HepG2 (cell line): ENCODE results near the gene CCDC85C. TPM values are rescaled to one million over a fixed set of nuclear protein-coding genes. Genes with fewer than 3 reads are reported as not detected.

Source experiments
- ATAC-seq: fragments of 200-7000 bp; cut with Tn5 transposase; 3 replicates; pipeline ENCODE4 v1.9.1; 2020; ENCODE audit warnings: mild to moderate bottlenecking, moderate library complexity
- BruUV-seq: library from RNA; stranded (reverse); fragments of 400-500 nt; replicated peaks from 2 replicates; lab custom pipeline; 2021; lab: Mats Ljungman, UMichigan
- CTCF ChIA-PET: fragments of 300-600 bp; formaldehyde crosslinking; extraction: SDS; loops from one replicate; lab custom pipeline; 2021; ENCODE audit warnings: low total read pairs, inconsistent platforms, low intra/inter-chr PET ratio; lab: Yijun Ruan, JAX
- POLR2A ChIA-PET: fragments of 350-600 bp; sonication (Branson Sonifier 250); formaldehyde crosslinking; loops from one replicate; lab custom pipeline; 2020; ENCODE audit warnings: antibody characterized with exemption, inconsistent platforms; lab: Yijun Ruan, JAX
- DNase-seq: peaks from one replicate; pipeline ENCODE4 v3.0.0-alpha.2; 2015; ENCODE audit warnings: low spot score
- FAIRE-seq: peaks from 3 replicates; lab custom pipeline; 2011; peaks lifted over from hg19 to GRCh38; lab: Jason Lieb, UNC
- H2AFZ ChIP-seq: one replicate; pipeline ENCODE4 v1.6.1; 2011; ENCODE audit warnings: low read length, inconsistent platforms
- H3K27ac ChIP-seq: fragments of 300-600 bp; 3 replicates; pipeline ENCODE4 v1.8.0; 2011; ENCODE audit warnings: mixed run types, mild to moderate bottlenecking, mixed read lengths, low read length, inconsistent platforms; ENCODE audit not compliant: insufficient read depth; ENCODE audit errors: extremely low read length
- H3K27me3 ChIP-seq, 2 experiments: fragments of 200-600 bp in 1 of 2; 2 replicates in 1 of 2; 3 replicates in 1 of 2; pipeline versions ENCODE4 v1.6.0 to v1.8.0; 2011; ENCODE audit warnings: low read length in 2 of 2, mild to moderate bottlenecking in 2 of 2, moderate library complexity in 2 of 2, inconsistent platforms in 1 of 2; ENCODE audit not compliant: insufficient read depth in 2 of 2, control insufficient read depth in 1 of 2
- H3K36me3 ChIP-seq, 2 experiments: fragments of 200-600 bp in 1 of 2; replicated peaks in 1 of 2; 2 replicates in 1 of 2; 3 replicates in 1 of 2; pipeline versions ENCODE4 v1.5.1 to v1.8.0; 2011; ENCODE audit warnings: low read length in 2 of 2, inconsistent platforms in 1 of 2; ENCODE audit not compliant: insufficient read depth in 2 of 2, control insufficient read depth in 1 of 2
- H3K4me1 ChIP-seq: 2 replicates; pipeline ENCODE4 v1.5.1; 2012; ENCODE audit warnings: low read length, inconsistent platforms; ENCODE audit not compliant: insufficient read depth
- H3K4me2 ChIP-seq: 2 replicates; pipeline ENCODE4 v1.6.0; 2011; ENCODE audit warnings: low read depth, low read length, inconsistent platforms
- H3K4me3 ChIP-seq, 3 experiments: fragments of 200-600 bp in 1 of 3; sonication (generic), shearing (Covaris generic) in 1 of 3; replicated peaks in 1 of 3; 2 replicates each; pipeline ENCODE4 v1.5.1; 2011 to 2016; ENCODE audit warnings: low read length in 3 of 3, inconsistent platforms in 2 of 3, low read depth in 2 of 3, mild to moderate bottlenecking in 2 of 3, control low read depth in 1 of 3, mixed read lengths in 1 of 3; ENCODE audit not compliant: insufficient read depth in 1 of 3
- H3K79me2 ChIP-seq: one replicate; pipeline ENCODE4 v1.6.1; 2011; ENCODE audit warnings: low read length, inconsistent platforms; ENCODE audit not compliant: insufficient read depth
- H3K9ac ChIP-seq: 2 replicates; pipeline ENCODE4 v1.6.0; 2011; ENCODE audit warnings: mild to moderate bottlenecking, low read depth, low read length, inconsistent platforms; ENCODE audit not compliant: insufficient read depth
- H3K9me3 ChIP-seq: 2 replicates; pipeline ENCODE4 v1.5.1; 2012; ENCODE audit warnings: mild to moderate bottlenecking, low read length
- H4K20me1 ChIP-seq: 2 replicates; pipeline ENCODE4 v1.6.0; 2011; ENCODE audit warnings: inconsistent platforms, mild to moderate bottlenecking, low read length, moderate library complexity; ENCODE audit not compliant: insufficient read depth
- ARID3A ChIP-seq: IDR thresholded peaks from 2 replicates; pipeline ENCODE4 v1.6.1; 2012; ENCODE audit warnings: low read depth, low read length, improper control_type of control experiment
- ESRRA ChIP-seq: sonication (generic); formaldehyde crosslinking; IDR thresholded peaks from 2 replicates; pipeline ENCODE4 v1.5.1; 2020; ENCODE audit warnings: mild to moderate bottlenecking, low read depth, missing genetic modification reagents
- TRAFD1 ChIP-seq: sonication (generic); formaldehyde crosslinking; IDR thresholded peaks from 2 replicates; pipeline ENCODE4 v1.5.1; 2020; ENCODE audit warnings: missing genetic modification reagents, mild to moderate bottlenecking, borderline replicate concordance
- ZNF224 ChIP-seq: sonication (generic); formaldehyde crosslinking; IDR thresholded peaks from 2 replicates; pipeline ENCODE4 v1.5.0; 2020; ENCODE audit warnings: mild to moderate bottlenecking, missing genetic modification reagents
- whole genome bisulfite sequencing: methylation state at CpG from one replicate; pipeline ENCODE4 v1.1.6; 2017; ENCODE audit warnings: low lambda C conversion rate; 5-methylcytosine and 5-hydroxymethylcytosine counted together
- in situ Hi-C: cut with HindIII; loops from 2 replicates; pipeline ENCODE4 v1.10.0; 2017; ENCODE audit warnings: low pct_unique_long_range_greater_than_20kb; ENCODE audit not compliant: extremely low pct_ligation_motif_present
- intact Hi-C: fragments of 100-400 bp; cut with micrococcal nuclease; formaldehyde crosslinking; loops from one replicate; pipeline ENCODE4 v1.10.0; 2022; ENCODE audit not compliant: unreplicated experiment
- polyA plus RNA-seq, 8 experiments: library from polyadenylated mRNA; depleted of rRNA in 3 of 8; stranded (reverse) in 7 of 8; unstranded in 1 of 8; fragments of >200 nt; fragmentation: Illumina TruSeq in 4 of 8; extraction: Trizol in 4 of 8; gene quantifications; 2 replicates each; pipeline versions ENCODE4 v1.2.1 to v1.2.3, GENCODE V29; 2011 to 2016; ENCODE audit warnings: low read depth in 4 of 8, missing spikeins in 1 of 8, mixed read lengths in 1 of 8; ENCODE audit not compliant: insufficient read depth in 1 of 8
- total RNA-seq, 5 experiments: library from RNA; depleted of rRNA; stranded (reverse); fragments of >200 nt; fragmentation: Illumina TruSeq; extraction: Trizol; gene quantifications; 2 replicates each; pipeline ENCODE4 v1.2.3, GENCODE V29; 2016; ENCODE audit warnings: low read depth in 1 of 5
- TF ChIP-seq, protein P1 (sequence below): sonication (generic); formaldehyde crosslinking; IDR thresholded peaks from 2 replicates; pipeline ENCODE4 v1.8.0; 2022; ENCODE audit warnings: mild to moderate bottlenecking, missing genetic modification reagents, moderate library complexity
- TF ChIP-seq, protein P2 (sequence below): sonication (generic); formaldehyde crosslinking; IDR thresholded peaks from 2 replicates; pipeline ENCODE4 v1.5.0; 2020; ENCODE audit warnings: missing genetic modification reagents, mild to moderate bottlenecking, borderline replicate concordance

CCDC85C gene
- total and polyA plus RNA-seq, 2 of the 13 experiments (the other 11 are each of a cell fraction or from before 2014, with no cell fraction given): 18.8 to 43.8 TPM

DNA sequence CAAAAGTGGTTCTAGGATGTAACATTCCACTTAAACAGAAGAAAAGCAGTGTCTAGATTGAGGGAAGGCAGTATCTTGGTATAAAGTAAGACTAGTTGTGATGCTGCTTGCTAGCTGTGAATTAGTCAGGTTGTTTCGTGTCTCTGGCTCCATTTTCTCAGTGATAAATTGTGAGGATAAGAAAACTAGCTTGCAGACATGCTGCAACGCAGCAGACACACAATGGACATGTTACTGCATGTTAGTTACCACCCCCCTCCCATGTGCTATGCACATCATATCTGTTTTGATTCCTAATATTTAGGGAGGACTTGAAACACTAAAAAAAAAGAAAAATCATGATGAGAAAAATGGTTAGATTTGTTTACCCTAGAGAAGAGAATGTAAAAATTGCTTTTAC is 119.9 kb downstream of the CCDC85C start:
- ATAC-seq (no peak), DNase-seq (no peak), FAIRE-seq (no peak)
- intact Hi-C loops: no loop called here
- Histone ChIP-seq H3K9ac (no peak overlapping the region), H3K27ac (no peak overlapping the region), H3K79me2 (peaks cover 89% of the 10 kb centered on the region), H3K36me3 (no peaks in the 10 kb centered on the region; a peak in 1 of 5 replicates), H2AFZ (no peak overlapping the region), H3K4me2 (no peak overlapping the region), H3K4me1 (peaks cover 45% of the 10 kb centered on the region), H3K9me3 (no peaks in the 10 kb centered on the region), H3K4me3 (no peak overlapping the region), H4K20me1 (peaks cover 58% of the 10 kb centered on the region), H3K27me3 (no peaks in the 10 kb centered on the region; a peak in 1 of 5 replicates)
- ChIA-PET POLR2A (no interaction called here), CTCF (no interaction called here)
- 79% methylated on average over 2 of the region's 2 CpGs for WGBS
- BruUV-seq: no TSS peak
- no peak for TF ChIP-seq ARID3A
- TF ChIP-seq ZNF224 (CRISPR knock-in tag): no peak
- no peak for TF ChIP-seq ESRRA (CRISPR knock-in tag)
- TF ChIP-seq, protein P1, sequence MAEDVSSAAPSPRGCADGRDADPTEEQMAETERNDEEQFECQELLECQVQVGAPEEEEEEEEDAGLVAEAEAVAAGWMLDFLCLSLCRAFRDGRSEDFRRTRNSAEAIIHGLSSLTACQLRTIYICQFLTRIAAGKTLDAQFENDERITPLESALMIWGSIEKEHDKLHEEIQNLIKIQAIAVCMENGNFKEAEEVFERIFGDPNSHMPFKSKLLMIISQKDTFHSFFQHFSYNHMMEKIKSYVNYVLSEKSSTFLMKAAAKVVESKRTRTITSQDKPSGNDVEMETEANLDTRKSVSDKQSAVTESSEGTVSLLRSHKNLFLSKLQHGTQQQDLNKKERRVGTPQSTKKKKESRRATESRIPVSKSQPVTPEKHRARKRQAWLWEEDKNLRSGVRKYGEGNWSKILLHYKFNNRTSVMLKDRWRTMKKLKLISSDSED: no peak
- no peak for TF ChIP-seq TRAFD1
- TF ChIP-seq, protein P2, sequence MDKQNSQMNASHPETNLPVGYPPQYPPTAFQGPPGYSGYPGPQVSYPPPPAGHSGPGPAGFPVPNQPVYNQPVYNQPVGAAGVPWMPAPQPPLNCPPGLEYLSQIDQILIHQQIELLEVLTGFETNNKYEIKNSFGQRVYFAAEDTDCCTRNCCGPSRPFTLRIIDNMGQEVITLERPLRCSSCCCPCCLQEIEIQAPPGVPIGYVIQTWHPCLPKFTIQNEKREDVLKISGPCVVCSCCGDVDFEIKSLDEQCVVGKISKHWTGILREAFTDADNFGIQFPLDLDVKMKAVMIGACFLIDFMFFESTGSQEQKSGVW: no peak
- in situ Hi-C loops: no loop called here
